ENCODE data around the gene TTLL4. TPM values are rescaled to one million over a fixed set of nuclear protein-coding genes. Genes with fewer than 3 reads are reported as not detected.

The TTLL4 gene
- total RNA-seq, 4 donors from 2014 or later = 5.7 to 19.2 (median 12.5) TPM

- H3K4me3 ChIP-seq (replicated peaks in 1 of 3) = no peak overlapping the region
- no peaks in the 10 kb centered on the region for H3K36me3 ChIP-seq
- H3K27me3 ChIP-seq = no peaks in the 10 kb centered on the region
- no peaks in the 10 kb centered on the region for H3K9me3 ChIP-seq
- WGBS, 2 donors = 91 to 96% methylated on average over 19 of the region's 19 CpGs
- no peak for TF ChIP-seq POLR2A (IDR thresholded peaks at IDR 0.05)
- TF ChIP-seq, protein P1, sequence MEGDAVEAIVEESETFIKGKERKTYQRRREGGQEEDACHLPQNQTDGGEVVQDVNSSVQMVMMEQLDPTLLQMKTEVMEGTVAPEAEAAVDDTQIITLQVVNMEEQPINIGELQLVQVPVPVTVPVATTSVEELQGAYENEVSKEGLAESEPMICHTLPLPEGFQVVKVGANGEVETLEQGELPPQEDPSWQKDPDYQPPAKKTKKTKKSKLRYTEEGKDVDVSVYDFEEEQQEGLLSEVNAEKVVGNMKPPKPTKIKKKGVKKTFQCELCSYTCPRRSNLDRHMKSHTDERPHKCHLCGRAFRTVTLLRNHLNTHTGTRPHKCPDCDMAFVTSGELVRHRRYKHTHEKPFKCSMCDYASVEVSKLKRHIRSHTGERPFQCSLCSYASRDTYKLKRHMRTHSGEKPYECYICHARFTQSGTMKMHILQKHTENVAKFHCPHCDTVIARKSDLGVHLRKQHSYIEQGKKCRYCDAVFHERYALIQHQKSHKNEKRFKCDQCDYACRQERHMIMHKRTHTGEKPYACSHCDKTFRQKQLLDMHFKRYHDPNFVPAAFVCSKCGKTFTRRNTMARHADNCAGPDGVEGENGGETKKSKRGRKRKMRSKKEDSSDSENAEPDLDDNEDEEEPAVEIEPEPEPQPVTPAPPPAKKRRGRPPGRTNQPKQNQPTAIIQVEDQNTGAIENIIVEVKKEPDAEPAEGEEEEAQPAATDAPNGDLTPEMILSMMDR (IDR thresholded peaks at IDR 0.05) = no peak
- DNase-seq = no peak
- H3K27ac ChIP-seq = no peak overlapping the region
- H3K4me1 ChIP-seq = no peaks in the 10 kb centered on the region
- intact Hi-C loops (cut with DNase I) = no loop called here
Observed at GRCh38 chr2:218720048-218721041, 9.7 kb downstream of the TTLL4 start.

DNA sequence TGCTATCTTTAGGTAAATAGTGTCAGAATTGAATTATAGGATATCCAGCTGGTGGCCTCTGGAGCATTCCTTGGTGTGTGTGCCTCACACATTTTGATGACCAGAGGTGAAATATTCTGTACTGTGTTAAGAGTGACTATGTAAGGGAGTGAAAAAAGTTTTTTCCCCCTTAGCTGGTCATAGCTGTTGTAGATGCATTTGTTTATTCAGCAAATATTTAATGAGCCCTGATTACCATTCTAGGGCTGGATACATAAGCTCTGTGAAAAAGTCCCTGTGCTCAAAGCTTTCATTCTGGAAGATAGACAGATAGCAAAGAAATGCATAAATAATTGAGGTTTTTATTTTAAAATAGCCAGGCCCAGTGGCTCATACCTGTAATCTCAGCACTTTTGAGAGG is 10.9 kb downstream of the TTLL4 start:
- TF ChIP-seq, protein P1 (IDR thresholded peaks at IDR 0.05) = no peak
- TF ChIP-seq POLR2A (IDR thresholded peaks at IDR 0.05) = no peak
- Histone ChIP-seq H3K27ac (no peak overlapping the region), H3K4me3 (replicated peaks in 1 of 3) (no peak overlapping the region), H3K4me1 (no peaks in the 10 kb centered on the region), H3K36me3 (no peaks in the 10 kb centered on the region), H3K9me3 (no peaks in the 10 kb centered on the region), H3K27me3 (no peaks in the 10 kb centered on the region)
- intact Hi-C loops (cut with DNase I) = no loop called here
- no peak for DNase-seq

DNA sequence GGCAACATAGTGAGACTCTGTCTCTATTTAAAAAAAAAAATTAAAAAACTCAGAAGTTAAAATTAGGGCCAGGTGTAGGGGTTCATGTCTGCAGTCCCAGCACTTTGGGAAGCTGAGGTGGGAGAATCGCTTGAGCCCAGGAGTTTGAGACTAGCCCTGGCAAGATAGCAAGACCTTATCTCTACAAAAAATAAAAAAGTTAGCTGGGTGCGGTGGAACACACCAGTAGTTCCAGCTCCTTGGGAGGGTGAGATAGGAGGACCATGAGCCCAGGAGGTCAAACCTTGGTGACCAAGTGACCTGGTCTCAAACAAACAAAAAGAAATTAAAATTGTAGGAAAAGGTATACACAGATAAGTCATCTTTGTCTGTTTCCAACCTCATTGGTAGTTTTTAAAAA is 11.3 kb downstream of the TTLL4 start:
- DNase-seq = no peak
- no peak overlapping the region for H3K27ac ChIP-seq
- H3K27me3 ChIP-seq = no peaks in the 10 kb centered on the region
- no peaks in the 10 kb centered on the region for H3K4me1 ChIP-seq
- intact Hi-C loops (cut with DNase I) = no loop called here
- TF ChIP-seq, protein P1 (IDR thresholded peaks at IDR 0.05) = no peak
- no peak for TF ChIP-seq POLR2A (IDR thresholded peaks at IDR 0.05)
- H3K9me3 ChIP-seq = no peaks in the 10 kb centered on the region
- 82 to 96% methylated on average over 2 of the region's 2 CpGs for WGBS, 2 donors
- no peak overlapping the region for H3K4me3 ChIP-seq (replicated peaks in 1 of 3)
- no peaks in the 10 kb centered on the region for H3K36me3 ChIP-seq

DNA sequence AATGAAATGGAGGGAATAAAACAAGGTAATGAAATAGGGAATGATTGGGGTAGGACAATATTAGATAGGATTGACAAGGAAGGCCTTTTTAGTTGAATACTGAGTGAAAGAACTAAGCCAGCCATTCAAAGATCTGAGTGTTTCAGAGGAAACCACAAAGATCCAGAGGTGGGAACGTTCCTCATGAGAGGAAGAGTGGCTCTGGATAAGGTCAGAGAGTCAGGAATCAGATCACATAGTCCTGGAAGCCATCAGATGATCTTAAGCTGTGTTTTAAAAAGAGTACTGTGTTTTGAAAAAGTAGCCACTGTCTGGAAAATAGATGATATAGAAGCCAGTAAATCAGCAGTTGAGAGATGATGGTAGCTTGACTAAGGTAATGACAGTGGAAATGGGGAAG is 11.8 kb downstream of the TTLL4 start:
- Histone ChIP-seq H3K36me3 (no peaks in the 10 kb centered on the region), H3K27me3 (no peaks in the 10 kb centered on the region), H3K27ac (no peak overlapping the region), H3K4me3 (replicated peaks in 1 of 3) (no peak overlapping the region), H3K9me3 (no peaks in the 10 kb centered on the region), H3K4me1 (no peaks in the 10 kb centered on the region)
- TF ChIP-seq, protein P1 (IDR thresholded peaks at IDR 0.05) = no peak
- no peak for TF ChIP-seq POLR2A (IDR thresholded peaks at IDR 0.05)
- no peak for DNase-seq
- intact Hi-C loops (cut with DNase I) = no loop called here
- 47 to 66% methylated on average over 1 of the region's 1 CpG for whole genome bisulfite sequencing, 2 donors

All from thyroid gland (tissue), 4 donors.